ENCODE measurements around the gene MICB.
"Not testable (repeated sequence)": the region's sequence is repeated elsewhere in the genome, so short reads cannot be mapped to it uniquely, and the experiment has no call there.

The MICB gene

DNA sequence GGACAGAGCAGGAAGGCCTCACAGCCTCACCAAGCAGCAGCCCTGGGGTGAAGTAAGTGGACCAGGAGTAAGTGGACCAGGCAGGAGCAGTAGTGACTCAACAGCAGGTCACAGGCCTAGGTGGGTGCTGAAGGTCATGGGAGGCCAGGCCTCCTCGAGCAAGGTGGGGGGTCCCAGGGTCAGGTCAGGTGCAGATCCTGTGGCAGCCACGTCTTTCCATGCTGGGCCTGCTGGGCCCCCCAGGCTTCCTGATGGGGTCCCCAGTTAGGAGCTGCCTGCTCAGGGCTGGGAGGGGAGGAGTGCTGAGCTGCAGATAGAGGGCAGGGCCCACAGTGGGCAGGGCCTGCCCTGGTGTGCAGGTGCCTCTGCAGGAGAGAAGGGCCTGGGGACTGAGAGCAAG lies 11.1 kb downstream of the MICB start:
- DNase-seq (ENCODE audit: low read depth), result not testable (repeated sequence)

DNA sequence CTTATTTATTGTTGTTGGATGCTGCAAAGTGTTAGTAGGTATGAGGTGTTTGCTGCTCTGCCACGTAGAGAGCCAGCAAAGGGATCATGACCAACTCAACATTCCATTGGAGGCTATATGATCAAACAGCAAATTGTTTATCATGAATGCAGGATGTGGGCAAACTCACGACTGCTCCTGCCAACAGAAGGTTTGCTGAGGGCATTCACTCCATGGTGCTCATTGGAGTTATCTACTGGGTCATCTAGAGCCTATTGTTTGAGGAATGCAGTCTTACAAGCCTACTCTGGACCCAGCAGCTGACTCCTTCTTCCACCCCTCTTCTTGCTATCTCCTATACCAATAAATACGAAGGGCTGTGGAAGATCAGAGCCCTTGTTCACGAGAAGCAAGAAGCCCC lies 12.1 kb downstream of the MICB start:
- DNase-seq (ENCODE audit: low read depth), result no peak

DNA sequence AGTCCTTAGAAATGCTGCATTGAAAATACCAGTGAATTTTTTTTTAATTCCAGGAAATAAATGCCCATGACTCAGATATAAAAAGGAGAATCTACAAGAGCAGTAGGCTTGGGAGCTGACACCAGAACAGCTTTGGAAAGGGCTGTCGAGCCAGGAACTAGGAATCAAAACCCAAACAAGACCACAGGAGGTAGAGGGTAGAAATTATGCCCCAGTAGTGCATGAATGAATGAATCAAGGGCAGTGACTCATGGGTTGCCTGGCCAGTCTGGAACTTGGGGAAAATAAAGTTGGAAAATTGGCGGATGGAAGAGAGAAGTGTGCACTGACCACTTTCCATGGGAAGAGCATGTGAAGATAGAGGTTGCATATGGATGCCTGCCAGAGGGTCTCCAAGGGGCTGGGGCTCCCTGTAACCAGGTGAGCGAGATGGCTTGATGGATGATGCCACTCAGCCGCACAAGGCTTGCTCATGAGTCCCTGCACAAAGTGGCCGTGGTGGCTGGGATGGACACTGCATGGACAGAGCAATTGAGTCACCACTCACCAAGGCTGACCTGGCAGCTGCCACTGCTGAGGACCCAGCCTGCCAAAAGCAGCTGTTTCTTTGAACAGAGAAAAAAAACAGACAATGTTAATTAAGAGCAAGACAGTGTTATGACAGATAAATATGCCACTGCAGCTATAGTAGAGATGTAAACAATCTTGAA lies 15.7 kb downstream of the MICB start:
- no peak for DNase-seq (ENCODE audit: low read depth)

DNA sequence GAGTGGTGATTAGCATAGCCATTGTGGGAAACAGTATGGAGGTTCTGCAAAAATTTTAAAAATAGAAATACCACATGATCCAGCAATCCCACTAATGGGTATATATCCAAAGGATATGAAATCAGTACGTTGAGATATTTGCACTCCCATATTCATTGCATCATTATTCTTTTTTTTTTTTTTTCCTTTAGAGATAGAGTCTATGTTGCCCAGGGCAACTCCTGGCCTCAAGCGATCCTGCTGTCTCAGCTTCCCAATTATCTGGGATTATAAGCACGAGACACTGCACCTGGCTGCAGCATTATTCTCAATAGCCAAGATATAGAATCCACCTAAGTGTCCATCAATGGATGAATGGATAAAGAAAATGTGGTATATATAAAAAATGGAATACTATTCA lies 23.9 kb downstream of the MICB start:
- no peak for DNase-seq (ENCODE audit: low read depth)

DNA sequence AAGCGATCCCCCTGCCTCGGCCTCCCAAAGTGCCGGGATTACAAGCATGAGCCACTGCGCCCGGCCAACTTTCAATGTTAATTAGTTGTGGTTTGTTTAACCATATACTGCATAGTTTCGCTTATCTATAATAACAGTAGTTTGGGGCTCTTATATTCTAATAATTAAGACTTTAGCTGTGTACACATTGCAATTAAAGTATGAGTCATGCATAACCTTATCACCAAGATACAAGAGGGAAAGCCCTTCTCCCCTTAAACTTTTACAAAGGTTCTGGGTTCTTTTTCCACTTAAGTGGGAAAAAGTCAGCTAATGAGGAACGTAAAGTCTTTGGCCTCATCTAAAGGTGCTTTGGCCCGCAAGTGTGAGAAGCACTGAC lies 27.6 kb downstream of the MICB start:
- DNase-seq (ENCODE audit: low read depth), result no peak

DNA sequence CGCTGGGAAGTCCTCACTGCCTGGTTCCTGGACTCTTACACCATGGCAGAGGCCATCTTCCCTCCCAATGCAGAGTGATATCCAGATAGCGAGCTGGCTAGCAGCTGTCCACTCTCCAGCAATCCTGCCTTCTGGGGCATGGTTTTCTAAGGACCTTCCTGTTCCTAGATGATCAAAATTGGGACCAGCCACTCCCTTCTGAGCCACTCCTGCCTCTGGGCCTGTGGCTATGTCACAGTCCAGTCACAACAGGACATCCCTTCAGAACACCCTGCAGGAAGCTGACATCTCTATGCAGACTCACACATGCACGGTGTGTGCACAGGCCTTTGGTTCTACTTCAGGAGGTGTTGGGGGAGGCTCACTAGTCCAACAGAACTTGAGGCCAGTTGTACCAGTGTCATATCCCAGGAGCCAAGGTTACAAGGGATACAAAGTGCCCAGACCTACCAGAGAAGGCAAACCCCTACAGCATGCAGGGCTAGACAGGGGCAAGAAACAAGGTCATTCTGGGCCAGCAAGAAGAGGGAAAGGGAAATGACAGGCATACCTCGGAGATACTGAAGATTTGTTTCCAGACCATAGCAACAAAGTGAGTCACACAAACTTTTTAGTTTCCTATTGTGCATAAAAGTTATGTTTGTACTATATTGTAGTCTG lies 28.1 kb downstream of the MICB start:
- DNase-seq (ENCODE audit: low read depth), result no peak

DNA sequence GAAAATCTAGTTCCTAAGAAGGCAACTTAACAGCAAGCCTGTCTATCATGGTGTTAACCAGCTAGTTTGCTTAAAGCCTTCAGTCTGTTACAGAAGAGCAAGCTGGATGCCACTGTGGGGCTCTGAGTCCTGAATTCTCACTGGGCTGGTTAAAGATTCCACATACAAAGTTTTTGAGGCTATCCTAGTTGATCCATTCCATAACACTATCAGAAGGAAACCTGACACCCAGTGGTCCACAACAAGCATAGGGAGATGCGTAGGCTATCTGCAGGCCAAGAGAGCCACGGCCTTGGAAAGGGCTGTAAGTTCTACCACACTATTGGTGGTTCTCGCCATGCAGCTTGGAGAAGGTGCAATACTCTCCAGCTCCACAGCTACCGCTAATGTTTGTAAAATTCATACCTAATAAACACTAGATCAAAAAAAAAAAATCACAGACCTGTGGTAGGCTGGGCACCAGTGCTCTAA lies 30.4 kb downstream of the MICB start:
- DNase-seq (ENCODE audit: low read depth), result no peak

DNA sequence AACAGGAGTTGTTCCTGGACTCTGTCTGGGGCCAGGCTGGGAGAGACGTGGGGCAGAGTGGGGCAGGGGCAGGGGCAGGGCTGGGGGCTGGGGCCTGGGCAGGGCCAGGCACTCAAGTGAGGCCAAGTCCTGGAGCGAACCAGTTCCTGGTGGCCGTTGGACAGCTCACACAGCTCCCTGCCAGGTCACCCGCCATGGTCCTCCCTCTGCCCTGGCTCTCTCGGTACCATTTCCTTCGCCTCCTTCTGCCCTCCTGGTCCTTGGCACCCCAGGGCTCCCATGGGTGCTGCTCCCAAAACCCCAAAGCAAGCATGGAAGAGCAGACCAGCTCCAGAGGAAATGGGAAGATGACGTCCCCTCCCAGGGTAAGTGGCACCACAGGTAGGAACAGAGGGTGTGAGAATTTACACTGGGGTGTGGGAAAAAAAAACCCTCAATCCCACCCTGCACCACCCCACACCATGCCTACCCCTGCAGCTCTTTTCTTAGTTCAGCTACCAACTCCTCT lies 30.9 kb downstream of the MICB start, which contains the start of gene MCCD1:
MCCD1 (plus strand) TSS at position 142 of the 508 bp plus-strand sequence; CDS start at position 195, 53 bp downstream.
- DNase-seq (ENCODE audit: low read depth), result no peak

DNA sequence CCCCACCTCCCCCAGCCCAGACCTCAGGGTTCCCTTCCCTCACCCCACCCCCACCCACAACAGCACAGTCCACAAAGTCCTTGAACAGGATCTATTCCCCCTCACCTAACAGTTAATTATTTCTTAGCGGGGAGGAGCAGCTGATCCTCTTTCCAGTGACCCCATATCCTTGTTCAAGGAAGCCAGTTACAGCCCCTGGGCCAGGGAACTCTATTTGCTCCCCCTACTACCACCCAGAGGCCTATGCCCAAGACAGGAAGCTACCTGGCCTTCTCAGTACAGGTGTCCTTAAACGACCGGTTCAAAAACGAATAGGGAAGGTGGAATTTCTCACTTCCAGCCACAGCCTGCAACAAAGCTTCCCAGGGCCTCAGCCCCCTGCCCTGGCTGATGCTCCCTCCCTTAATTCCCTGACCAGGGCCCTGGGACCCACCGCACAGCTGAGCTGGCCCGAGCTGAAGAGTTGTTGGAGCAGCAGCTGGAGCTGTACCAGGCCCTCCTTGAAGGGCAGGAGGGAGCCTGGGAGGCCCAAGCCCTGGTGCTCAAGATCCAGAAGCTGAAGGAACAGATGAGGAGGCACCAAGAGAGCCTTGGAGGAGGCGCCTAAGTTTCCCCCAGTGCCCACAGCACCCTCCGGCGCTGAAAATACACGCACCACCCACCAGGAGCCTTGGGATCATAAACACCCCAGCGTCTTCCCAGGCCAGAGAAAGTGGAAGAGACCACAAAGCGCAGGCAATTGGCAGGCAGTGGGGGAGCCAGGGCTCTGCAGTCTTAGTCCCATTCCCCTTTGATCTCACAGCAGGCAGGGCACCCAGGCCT lies 31.6 kb downstream of the MICB start:
- DNase-seq (ENCODE audit: low read depth), result no peak

DNA sequence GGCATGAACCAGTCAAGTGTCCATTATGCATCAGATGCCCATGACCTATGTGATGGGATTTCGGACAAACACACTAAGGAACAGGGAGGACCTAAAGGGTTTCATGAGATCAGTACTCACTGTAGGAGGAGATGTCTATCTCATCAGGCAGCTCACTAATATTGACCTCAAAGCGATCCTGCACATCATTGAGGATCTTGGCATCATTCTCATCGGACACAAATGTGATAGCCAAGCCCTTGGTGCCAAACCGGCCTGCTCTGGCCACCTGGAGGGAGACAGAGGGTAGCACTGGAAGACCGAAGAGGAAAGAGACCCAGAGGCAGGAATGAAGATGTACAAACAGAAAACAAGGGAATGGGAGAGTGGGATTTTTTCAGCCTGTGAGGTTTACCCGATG lies 32.7 kb downstream of the MICB start:
- DNase-seq (ENCODE audit: low read depth), result no peak

DNA sequence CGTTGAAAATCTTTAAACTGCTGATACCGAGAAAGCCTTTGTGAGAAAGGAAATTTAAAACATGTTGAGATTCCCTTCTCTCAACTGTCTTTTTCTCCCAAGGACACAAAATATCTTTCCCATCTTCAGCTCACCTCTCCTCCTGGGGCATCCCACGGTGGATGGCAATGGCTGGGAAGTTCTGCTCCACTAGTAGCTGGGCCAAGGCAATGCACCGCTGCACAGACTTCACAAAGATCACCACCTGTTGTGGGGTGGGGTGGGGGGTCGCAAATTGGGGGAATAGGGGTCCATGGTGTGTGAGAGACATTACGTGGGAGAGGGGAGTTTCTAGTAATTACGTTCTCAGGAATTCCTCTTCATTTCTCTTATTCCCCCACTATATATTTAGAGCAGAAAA lies 33.2 kb downstream of the MICB start:
- DNase-seq (ENCODE audit: low read depth), result no peak

DNA sequence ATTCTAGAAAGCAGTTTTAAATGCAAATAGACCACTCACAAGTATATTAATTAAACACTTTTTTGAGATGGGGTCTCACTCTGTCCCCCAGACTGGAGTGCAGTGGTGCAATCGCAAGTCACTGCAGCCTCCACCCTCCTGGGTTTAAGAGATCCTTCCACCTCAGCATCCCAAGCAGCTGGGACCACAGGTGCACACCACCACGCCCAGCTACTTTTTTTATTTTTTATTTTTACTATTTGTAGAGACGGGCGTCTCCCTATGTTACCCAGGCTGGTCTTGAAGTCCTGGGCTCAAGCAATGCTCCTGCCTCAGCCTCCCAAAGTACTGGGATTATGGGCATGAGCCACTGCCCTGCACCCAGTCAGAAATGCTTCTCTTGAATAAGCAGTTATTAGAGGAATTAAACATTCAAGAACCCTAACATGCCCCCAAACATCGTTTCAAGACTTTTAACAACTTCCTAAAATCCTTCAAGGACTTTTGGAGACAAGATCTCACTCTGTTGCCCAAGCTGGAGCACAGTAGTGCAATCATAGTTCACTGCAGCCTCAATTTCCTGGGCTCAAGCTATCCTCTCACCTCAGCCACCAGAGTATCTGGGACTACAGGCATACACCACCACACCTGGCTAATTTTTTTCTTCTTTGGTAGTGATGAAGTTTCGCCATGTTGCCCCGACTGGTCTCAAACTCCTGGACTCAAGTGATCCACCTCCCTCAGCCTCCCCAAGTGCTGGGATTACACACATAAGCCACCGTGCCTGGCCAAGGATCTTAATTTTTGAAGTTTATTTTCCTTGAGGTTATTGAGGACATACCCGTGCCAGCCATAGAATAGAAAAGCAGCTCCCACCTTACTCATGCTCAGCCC lies 34.1 kb downstream of the MICB start:
- DNase-seq (ENCODE audit: low read depth), result no peak

DNA sequence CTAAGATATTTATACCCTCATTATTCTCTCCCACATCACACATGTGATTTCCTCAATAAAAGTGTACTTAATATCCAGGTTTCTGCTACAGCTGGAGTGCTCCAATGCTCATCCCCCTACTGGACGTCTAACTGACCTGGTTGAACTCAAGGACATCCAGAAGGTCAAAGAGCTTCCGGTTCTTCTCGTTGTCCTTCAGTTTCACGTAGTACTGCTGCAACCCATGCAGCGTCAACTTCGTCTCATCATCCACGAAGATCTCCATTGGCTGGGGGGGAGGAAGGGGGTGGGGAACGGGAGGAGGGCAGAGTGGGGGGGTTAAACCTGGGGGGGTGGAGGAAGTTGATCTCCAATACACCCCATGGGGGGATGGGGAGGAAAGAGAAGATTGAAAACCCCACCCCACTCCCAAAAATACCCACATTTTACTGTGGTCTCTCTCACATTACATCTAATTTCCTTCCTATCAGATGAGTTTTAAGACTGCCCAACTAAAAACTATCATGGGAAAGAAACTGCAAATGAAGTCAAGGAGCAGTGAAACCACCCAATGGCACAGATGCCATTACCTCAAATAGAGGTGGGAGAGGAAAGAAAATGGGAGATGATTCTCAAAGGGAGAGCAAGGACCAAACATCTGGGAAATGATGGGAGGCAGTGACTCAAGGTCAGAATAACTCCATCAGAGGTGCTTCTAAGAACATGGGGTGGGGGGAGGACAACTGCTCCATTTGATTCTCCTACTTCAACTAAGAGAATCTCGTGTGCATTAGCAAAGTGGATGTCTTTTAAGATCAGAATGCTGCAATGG lies 34.9 kb downstream of the MICB start:
- DNase-seq (ENCODE audit: low read depth), result no peak

DNA sequence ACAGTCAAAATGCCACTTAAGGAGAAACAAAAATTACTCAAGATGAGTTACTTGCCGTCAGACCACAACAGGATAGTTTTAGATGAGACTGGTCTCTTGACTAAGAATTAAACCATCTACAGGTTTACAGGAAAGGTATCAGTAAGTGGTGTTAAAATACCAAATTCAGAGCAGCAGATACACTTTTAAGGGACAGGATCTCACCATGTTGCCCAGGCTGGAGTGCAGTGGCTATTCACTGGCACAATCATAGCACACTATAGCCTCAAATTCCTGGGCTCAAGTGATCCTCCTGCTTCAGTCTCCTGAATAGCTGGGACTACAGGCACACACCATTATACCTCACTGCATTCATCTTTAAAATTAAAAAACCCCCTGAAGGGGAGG lies 35.5 kb downstream of the MICB start:
- no peak for DNase-seq (ENCODE audit: low read depth)

DNA sequence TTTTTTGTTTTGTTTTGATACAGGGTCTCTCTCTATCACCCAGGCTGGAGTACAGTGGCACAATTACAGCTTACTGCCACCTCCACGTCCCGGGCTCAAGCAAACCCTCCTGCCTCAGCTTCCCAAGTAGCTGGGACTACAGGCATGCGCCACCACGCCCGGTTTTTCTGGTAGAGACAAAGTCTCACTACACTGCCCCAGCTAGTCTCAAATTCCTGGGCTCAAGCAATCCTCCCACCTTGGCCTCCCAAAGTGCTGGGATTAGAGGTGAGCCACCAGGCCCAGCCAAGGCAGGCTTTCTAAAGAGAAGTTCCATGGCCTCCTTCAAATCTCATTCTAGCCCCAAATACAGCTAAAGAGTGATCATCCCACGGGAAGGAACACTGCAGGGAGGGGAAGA lies 36.1 kb downstream of the MICB start:
- no peak for DNase-seq (ENCODE audit: low read depth)

DNA sequence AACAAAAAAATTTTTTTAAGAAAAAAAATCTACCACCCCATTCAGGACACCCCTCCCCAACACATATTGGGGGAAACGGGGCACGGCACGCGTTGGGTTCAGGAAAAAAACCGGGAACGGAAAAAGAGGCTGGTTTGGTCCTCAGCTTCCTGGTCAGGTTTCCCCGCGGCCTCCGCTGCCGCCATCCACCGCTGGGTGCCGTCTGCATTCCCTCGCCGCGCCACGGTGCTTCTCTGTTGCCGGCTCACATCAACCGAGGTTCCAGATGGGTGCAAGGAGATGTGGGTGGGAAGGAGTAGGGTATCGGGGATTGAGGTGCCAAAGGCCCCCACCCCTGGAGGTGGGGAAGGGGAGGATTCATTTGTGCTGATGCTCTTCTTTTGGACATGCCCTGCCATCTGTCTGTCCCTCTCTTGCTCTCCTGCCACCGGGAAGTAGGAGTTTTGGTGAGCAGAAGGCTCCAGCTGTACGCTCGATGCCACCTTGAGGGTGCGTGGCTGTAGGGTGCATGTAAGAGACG lies 36.6 kb downstream of the MICB start:
- DNase-seq (ENCODE audit: low read depth), result no peak

DNA sequence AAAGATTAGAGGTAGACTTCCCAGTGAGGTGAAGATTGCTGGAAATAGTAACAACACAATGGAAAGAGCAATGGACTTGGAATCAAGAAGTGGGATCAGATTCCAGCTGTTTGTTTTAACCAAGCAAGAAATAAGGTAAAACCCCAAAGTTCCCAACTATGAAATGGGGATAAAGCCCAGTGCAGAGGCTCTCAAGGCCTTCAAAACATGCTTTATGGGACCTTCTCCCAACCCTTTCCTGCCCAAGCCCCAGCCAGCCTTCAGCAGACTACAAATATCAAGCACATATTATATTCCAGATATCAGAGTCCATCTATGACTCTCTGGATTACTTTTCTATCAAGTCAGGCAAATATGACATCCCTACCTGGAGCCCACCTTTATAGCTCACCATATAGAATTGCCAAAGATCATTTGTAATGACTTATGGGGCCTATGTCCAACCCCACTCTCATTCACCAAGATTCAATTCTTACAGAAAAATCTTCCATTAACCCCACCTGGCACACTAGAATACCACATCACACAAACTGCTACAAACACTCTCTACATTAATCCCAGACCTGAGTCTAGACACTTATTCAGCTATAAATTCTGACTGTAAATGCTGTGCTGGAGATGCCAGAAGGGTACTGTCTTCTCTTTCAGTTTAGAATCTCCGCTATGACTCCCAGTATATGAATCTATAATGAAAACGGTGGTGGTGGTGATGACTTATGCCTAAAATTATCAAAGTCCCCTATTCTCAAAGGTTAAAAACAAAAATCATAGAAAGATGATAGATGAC lies 37.8 kb downstream of the MICB start:
- no peak for DNase-seq (ENCODE audit: low read depth)

DNA sequence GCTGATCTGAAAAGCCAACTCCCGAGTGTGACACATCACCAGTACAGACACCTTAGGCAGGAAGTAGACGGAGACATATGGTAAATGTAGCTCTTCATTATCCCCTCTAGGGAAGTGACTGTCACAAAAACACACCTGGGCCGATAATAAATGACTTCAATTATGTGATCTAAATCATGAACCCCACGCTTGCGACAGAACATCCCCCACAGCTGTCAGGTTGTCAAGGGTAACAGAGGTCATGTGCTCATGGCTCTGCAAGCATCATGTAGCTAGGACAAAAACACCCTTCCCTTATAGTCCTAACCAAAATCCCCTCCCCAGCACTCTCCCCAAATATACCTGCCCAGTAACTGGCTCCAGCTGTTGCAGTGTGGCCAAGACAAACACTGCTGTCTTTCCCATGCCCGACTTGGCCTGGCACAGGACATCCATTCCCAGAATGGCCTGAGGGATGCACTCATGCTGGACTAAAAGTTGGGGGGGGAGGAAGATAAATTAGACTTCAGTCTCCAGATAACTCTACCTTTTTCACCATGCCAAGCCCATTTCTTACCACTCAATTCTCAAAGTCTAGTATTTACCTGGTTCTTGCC lies 41.0 kb downstream of the MICB start:
- DNase-seq (ENCODE audit: low read depth), result no peak

DNA sequence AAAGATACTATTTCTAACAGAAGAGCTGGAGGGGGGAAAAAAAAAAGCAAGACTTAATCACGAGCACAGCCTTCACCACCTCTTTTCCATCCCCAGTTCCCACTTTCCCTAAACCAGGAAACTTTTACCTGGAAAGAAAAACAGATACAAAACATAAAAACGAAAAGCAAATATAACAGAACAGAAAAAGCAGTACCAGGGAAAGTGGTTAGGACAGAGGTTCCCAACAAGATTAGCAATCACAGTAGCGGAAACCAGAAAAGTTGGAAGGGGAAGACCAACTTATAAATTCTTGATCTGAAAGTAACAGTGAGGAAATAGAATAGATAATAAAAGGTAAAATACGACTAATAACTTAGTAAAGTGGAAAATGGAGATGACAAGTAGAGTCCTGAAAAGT lies 42.7 kb downstream of the MICB start:
- DNase-seq (ENCODE audit: low read depth), result no peak
